ENCODE measurements around the gene NMRK2.

The NMRK2 gene

GRCh38 chr19:3982701-3983541 is 50.1 kb downstream of the NMRK2 start:
- no peak for DNase-seq

GRCh38 chr19:3983542-3983914 is 50.7 kb downstream of the NMRK2 start:
- no peak for DNase-seq

GRCh38 chr19:3983936-3984583 is 51.2 kb downstream of the NMRK2 start:
- peak; percentile 47 for DNase-seq

- DNase-seq: peak; percentile 13
Measured at GRCh38 chr19:3984584-3984907, 51.7 kb downstream of the NMRK2 start.

- peak; percentile 96 for DNase-seq
Measured at GRCh38 chr19:3984908-3985642, 52.2 kb downstream of the NMRK2 start, which contains the start of gene EEF2. Gene EEF2 (minus strand): TSS chr19:3985463. CDS start chr19:3985380, 83 bp downstream.

GRCh38 chr19:3985643-3986259 is 52.9 kb downstream of the NMRK2 start:
- peak; percentile 13 for DNase-seq

GRCh38 chr19:3986260-3987041 is 53.6 kb downstream of the NMRK2 start:
- peak; percentile 84 for DNase-seq

GRCh38 chr19:3987619-3988371 is 54.9 kb downstream of the NMRK2 start:
- peak; percentile 94 for DNase-seq

GRCh38 chr19:3990815-3991117 is 57.9 kb downstream of the NMRK2 start:
- no peak for DNase-seq

Measured in RPMI8226 (cell line).